HCT116 (cell line): ENCODE data around the gene LFNG. TPM values are rescaled to one million over a fixed set of nuclear protein-coding genes. Genes with fewer than 3 reads are reported as not detected.
A peak's percentile ranks its signal among the peaks of the same experiment; 100 is the strongest.
"Not testable (repeated sequence)": the region's sequence is repeated elsewhere in the genome, so short reads cannot be mapped to it uniquely, and the experiment has no call there.

Experiments used
- ATAC-seq: fragments of 200-7000 bp; cut with Tn5 transposase; 2 replicates; pipeline ENCODE4 v1.9.1; 2020; ENCODE audit warnings: mild to moderate bottlenecking, moderate library complexity
- BruUV-seq: library from RNA; stranded (reverse); fragments of 400-500 nt; replicated peaks from 2 replicates; lab custom pipeline; 2021; lab: Mats Ljungman, UMichigan
- CTCF ChIA-PET: fragments of 300-600 bp; sonication (Branson Sonifier 250); formaldehyde crosslinking; loops from one replicate; lab custom pipeline; 2021; ENCODE audit warnings: antibody characterized with exemption; lab: Charles Lee
- POLR2A ChIA-PET: fragments of 300-600, 350-600 bp; sonication (Branson Sonifier 250); formaldehyde crosslinking; loops from one replicate; lab custom pipeline; 2021; ENCODE audit warnings: antibody characterized with exemption; lab: Charles Lee
- RAD21 ChIA-PET, 2 experiments: fragments of 300-600 bp; sonication (Branson Sonifier 250); formaldehyde crosslinking; loops; one replicate each; lab custom pipeline; 2023; ENCODE audit warnings: low total read pairs in 2 of 2; ENCODE audit not compliant: uncharacterized antibody in 2 of 2, unreplicated experiment in 2 of 2, low non-redundant PET in 1 of 2; lab: Charles Lee
- DNase-seq: peaks from one replicate; pipeline ENCODE4 v3.0.0-alpha.2; 2010; ENCODE audit warnings: low read depth, low spot score
- H2AFZ ChIP-seq: fragments of 200-600 bp; shearing (Covaris generic), sonication (generic); 2 replicates; pipeline ENCODE4 v1.6.1; 2017; ENCODE audit warnings: low read depth, mixed run types, mixed read lengths, antibody characterized with exemption, low read length; ENCODE audit not compliant: poor library complexity, severe bottlenecking
- H3K27ac ChIP-seq: 2 replicates; pipeline ENCODE4 v1.5.1; 2012; ENCODE audit warnings: low read depth, low read length
- H3K27me3 ChIP-seq: fragments of 200-600 bp; sonication (generic); 2 replicates; pipeline ENCODE4 v1.6.1; 2016; ENCODE audit warnings: mixed run types, low read length, mixed read lengths; ENCODE audit not compliant: insufficient read depth
- H3K36me3 ChIP-seq, 2 experiments: fragments of 200-500 bp in 1 of 2; fragments of 200-600 bp in 1 of 2; sonication (Bioruptor generic) in 1 of 2; sonication (generic) in 1 of 2; 2 replicates each; pipeline versions ENCODE4 v1.5.1 to v1.6.1; 2014 to 2016; ENCODE audit warnings: low read length in 2 of 2, inconsistent platforms in 1 of 2, mixed read lengths in 1 of 2, mixed run types in 1 of 2; ENCODE audit not compliant: insufficient read depth in 2 of 2, control insufficient read depth in 1 of 2
- H3K4me1 ChIP-seq, 2 experiments: fragments of 200-600 bp in 1 of 2; sonication (generic) in 1 of 2; 2 replicates each; pipeline versions ENCODE4 v1.5.1 to v1.6.1; 2012 to 2017; ENCODE audit warnings: low read length in 2 of 2, inconsistent platforms in 1 of 2, mild to moderate bottlenecking in 1 of 2, mixed read lengths in 1 of 2, mixed run types in 1 of 2, moderate library complexity in 1 of 2; ENCODE audit not compliant: insufficient read depth in 2 of 2, control insufficient read depth in 1 of 2
- H3K4me2 ChIP-seq: fragments of 200-600 bp; sonication (generic); 2 replicates; pipeline ENCODE4 v1.6.1; 2017; ENCODE audit warnings: mixed run types, low read length, mixed read lengths
- H3K4me3 ChIP-seq, 2 experiments: fragments of 200-600 bp in 1 of 2; sonication (generic) in 1 of 2; replicated peaks in 1 of 2; 2 replicates each; pipeline ENCODE4 v1.5.1; 2011 to 2016; ENCODE audit warnings: low read length in 2 of 2, control low read depth in 1 of 2, low read depth in 1 of 2, mild to moderate bottlenecking in 1 of 2, mixed read lengths in 1 of 2, mixed run types in 1 of 2
- H3K79me2 ChIP-seq: fragments of 200-600 bp; sonication (generic); 2 replicates; pipeline ENCODE4 v1.6.1; 2017; ENCODE audit warnings: mild to moderate bottlenecking, mixed run types, low read length, moderate library complexity, mixed read lengths; ENCODE audit not compliant: insufficient read depth
- H3K9ac ChIP-seq: fragments of 200-600 bp; sonication (generic); 2 replicates; pipeline ENCODE4 v1.6.1; 2016; ENCODE audit warnings: low read length, mixed read lengths
- H3K9me2 ChIP-seq: fragments of 200-600 bp; sonication (generic), shearing (Covaris generic); 2 replicates; pipeline ENCODE4 v1.6.1; 2017; ENCODE audit warnings: mixed run types, mild to moderate bottlenecking, moderate library complexity; ENCODE audit not compliant: insufficient read depth
- H3K9me3 ChIP-seq, 2 experiments: fragments of 200-500 bp in 1 of 2; fragments of 200-600 bp in 1 of 2; sonication (Bioruptor generic) in 1 of 2; sonication (generic) in 1 of 2; 2 replicates each; pipeline ENCODE4 v1.6.1; 2014 to 2017; ENCODE audit warnings: low read length in 2 of 2, mixed read lengths in 2 of 2, inconsistent platforms in 1 of 2, low read depth in 1 of 2, mild to moderate bottlenecking in 1 of 2, mixed run types in 1 of 2, moderate library complexity in 1 of 2; ENCODE audit not compliant: control insufficient read depth in 1 of 2, insufficient read depth in 1 of 2
- H4K20me1 ChIP-seq: fragments of 200-600 bp; sonication (generic), shearing (Covaris generic); 2 replicates; pipeline ENCODE4 v1.6.1; 2017; ENCODE audit warnings: mixed run types, mild to moderate bottlenecking, moderate library complexity; ENCODE audit not compliant: insufficient read depth
- EZH2phosphoT487 ChIP-seq: fragments of 200-600 bp; IDR thresholded peaks from 2 replicates; pipeline ENCODE4 v1.6.1; 2018; ENCODE audit warnings: antibody characterized with exemption, borderline replicate concordance
- ZFX ChIP-seq: fragments of 450-650 bp; IDR thresholded peaks from 2 replicates; pipeline ENCODE4 v1.6.1; 2017
- intact Hi-C: fragments of 100-400 bp; cut with micrococcal nuclease; formaldehyde crosslinking; loops from 2 replicates; pipeline ENCODE4 v1.10.0; 2022
- total RNA-seq: library from RNA; stranded (reverse); gene quantifications from one replicate; pipeline ENCODE4 v1.2.1, GENCODE V29; 2021; ENCODE audit not compliant: unreplicated experiment

Gene LFNG
- total RNA-seq, 1 experiment from 2014 or later = 14.3 TPM

GRCh38 chr7:2559283-2559950 is 39.8 kb downstream of the LFNG start:
- ChIA-PET POLR2A (no interaction called here), RAD21 (no interaction called here), CTCF (interaction anchor here (1.5 to 1.6 kb wide), 2 partner anchors 91 to 122 kb away, joined by 3 to 4 read pairs; no protein-coding TSS in a partner anchor)
- H3K27ac ChIP-seq = peak overlapping the region; percentile 94
- H3K9me2 ChIP-seq = no peaks in the 10 kb centered on the region
- no TSS peak for BruUV-seq
- peak overlapping the region; percentile 82 for H3K9ac ChIP-seq
- H4K20me1 ChIP-seq = no peaks in the 10 kb centered on the region
- no peak overlapping the region for H2AFZ ChIP-seq
- ATAC-seq (peak; percentile 5), DNase-seq (no peak)
- peaks cover 17 to 38% of the 10 kb centered on the region in 2 experiments for H3K4me1 ChIP-seq
- intact Hi-C loops = loop anchor here (5.0 kb wide), 2 partner anchors 37 to 92 kb away; no protein-coding TSS in a partner anchor
- peaks cover 36% of the 10 kb centered on the region for H3K79me2 ChIP-seq
- H3K36me3 ChIP-seq = no peaks in the 10 kb centered on the region
- no peaks in the 10 kb centered on the region for H3K27me3 ChIP-seq
- H3K4me3 ChIP-seq = peak overlapping the region; percentile 83 to 85
- no peaks in the 10 kb centered on the region for H3K9me3 ChIP-seq
- TF ChIP-seq ZFX (peak; percentile 94), EZH2phosphoT487 (no peak)
- peak overlapping the region; percentile 90 for H3K4me2 ChIP-seq

DNA sequence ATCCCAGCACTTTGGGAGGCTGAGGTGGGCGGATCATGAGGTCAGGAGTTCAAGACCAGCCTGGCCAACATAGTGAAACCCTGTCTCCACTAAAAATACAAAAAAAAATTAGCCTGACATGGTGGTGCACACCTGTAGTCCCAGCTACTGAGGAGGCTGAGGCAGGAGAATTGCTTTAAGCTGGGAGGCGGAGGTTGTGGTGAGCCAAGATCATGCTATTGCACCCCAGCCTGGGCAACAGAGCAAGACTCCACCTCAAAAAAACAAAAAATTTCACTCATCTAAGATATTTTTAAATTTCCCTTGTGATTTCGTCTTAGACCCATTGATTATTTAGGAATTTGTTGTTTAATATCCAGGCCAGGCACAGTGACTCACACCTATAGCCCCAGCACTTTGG is 44.4 kb downstream of the LFNG start:
- H2AFZ ChIP-seq, H3K36me3 ChIP-seq, POLR2A ChIA-PET, H3K4me2 ChIP-seq, ATAC-seq, H3K4me3 ChIP-seq, H4K20me1 ChIP-seq, BruUV-seq, H3K27me3 ChIP-seq, H3K9me2 ChIP-seq, H3K27ac ChIP-seq, CTCF ChIA-PET, H3K9ac ChIP-seq, H3K9me3 ChIP-seq, RAD21 ChIA-PET, DNase-seq: not testable (repeated sequence)
- H3K79me2 ChIP-seq = peaks cover 34% of the 10 kb centered on the region
- intact Hi-C loops = loop anchor here (10.0 kb wide), 1 partner anchor 121 kb away; the partner anchor contains the start of gene AMZ1
- peaks cover 4 to 13% of the 10 kb centered on the region in 2 experiments; a peak in 3 of 4 replicates for H3K4me1 ChIP-seq
